HG03378 (cell line): ENCODE measurements around the gene PKP3.
"Not testable (repeated sequence)": the region's sequence is repeated elsewhere in the genome, so short reads cannot be mapped to it uniquely, and the experiment has no call there.

Experiments
- ATAC-seq: cut with Tn5 transposase; IDR thresholded peaks from one replicate; pipeline ENCODE4 v1.9.1; 2021; ENCODE audit warnings: mild to moderate bottlenecking, moderate library complexity; ENCODE audit not compliant: unreplicated experiment

The PKP3 gene

GRCh38 chr11:394858-395655 lies 1.0 kb downstream of the PKP3 start:
- ATAC-seq, result no peak

- no peak for ATAC-seq
These were observed 1.9 kb downstream of the PKP3 start for GRCh38 chr11:395866-396265.

DNA sequence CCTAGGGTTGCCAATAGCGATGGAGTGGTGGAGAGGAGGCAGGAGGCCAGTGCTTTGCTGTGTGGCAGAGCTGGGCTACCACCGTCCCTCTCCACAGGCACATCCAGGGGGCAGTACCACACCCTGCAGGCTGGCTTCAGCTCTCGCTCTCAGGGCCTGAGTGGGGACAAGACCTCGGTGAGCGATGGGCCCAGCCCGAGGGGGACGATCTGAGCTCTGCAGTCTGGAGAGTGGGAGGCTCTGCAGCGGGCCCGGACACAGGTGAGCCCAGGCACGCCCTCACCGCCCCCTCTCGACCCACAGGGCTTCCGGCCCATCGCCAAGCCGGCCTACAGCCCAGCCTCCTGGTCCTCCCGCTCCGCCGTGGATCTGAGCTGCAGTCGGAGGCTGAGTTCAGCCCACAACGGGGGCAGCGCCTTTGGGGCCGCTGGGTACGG lies 2.5 kb downstream of the PKP3 start:
- ATAC-seq, result no peak

GRCh38 chr11:396948-397548 lies 3.0 kb downstream of the PKP3 start:
- no peak for ATAC-seq

GRCh38 chr11:398826-399225 lies 4.8 kb downstream of the PKP3 start:
- ATAC-seq, result no peak

- no peak for ATAC-seq
These were observed 5.8 kb downstream of the PKP3 start for GRCh38 chr11:399731-400211.

DNA sequence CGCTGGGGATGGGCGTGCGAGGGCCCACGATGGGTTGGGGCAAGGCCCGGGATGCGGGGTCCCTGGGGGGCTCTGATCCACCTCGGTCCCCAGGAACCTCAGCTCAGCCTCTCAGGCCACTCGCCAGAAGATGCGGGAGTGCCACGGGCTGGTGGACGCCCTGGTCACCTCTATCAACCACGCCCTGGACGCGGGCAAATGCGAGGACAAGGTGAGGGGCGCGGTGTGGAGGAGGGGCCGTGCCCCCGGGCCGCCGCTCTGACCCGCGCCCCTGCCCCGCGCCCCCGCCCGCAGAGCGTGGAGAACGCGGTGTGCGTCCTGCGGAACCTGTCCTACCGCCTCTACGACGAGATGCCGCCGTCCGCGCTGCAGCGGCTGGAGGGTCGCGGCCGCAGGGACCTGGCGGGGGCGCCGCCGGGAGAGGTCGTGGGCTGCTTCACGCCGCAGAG lies 6.3 kb downstream of the PKP3 start:
- no peak for ATAC-seq

DNA sequence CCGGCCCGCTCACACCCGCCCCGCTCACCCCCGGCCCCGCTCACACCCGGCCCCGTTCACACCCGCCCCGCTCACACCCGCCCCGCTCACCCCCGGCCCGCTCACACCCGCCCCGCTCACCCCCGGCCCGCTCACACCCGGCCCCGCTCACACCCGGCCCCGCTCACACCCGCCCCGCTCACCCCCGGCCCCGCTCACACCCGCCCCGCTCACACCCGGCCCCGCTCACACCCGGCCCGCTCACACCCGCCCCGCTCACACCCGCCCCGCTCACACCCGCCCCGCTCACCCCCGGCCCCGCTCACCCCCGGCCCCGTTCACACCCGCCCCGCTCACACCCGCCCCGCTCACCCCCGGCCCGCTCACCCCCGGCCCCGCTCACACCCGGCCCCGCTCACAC lies 7.2 kb downstream of the PKP3 start:
- ATAC-seq, result not testable (repeated sequence)

GRCh38 chr11:403021-403760 lies 9.2 kb downstream of the PKP3 start:
- ATAC-seq, result no peak

- no peak for ATAC-seq
These were observed 9.9 kb downstream of the PKP3 start for GRCh38 chr11:403761-404431.

DNA sequence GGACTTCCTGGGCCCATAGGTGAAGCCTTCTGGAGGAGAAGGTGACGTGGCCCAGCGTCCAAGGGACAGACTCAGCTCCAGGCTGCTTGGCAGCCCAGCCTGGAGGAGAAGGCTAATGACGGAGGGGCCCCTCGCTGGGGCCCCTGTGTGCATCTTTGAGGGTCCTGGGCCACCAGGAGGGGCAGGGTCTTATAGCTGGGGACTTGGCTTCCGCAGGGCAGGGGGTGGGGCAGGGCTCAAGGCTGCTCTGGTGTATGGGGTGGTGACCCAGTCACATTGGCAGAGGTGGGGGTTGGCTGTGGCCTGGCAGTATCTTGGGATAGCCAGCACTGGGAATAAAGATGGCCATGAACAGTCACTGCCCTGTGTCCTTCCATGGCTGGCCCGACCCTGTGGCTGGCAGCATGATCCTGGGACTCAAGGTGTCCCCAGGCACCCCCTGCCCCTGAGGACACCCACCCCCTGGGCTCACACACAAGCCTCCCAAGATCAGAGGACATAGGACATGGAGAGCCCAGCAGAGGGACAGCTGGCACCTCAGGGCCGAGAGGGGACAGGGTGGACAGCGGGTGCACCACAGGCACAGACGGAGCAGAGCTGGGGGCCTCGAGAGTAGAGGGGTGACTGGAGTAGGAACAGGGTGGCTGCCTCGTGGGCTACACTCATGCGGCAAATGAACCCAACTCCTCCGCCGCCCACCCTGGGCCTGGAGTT lies 10.7 kb downstream of the PKP3 start:
- ATAC-seq, result no peak

- no peak for ATAC-seq
These were observed 11.4 kb downstream of the PKP3 start for GRCh38 chr11:405323-405953.

DNA sequence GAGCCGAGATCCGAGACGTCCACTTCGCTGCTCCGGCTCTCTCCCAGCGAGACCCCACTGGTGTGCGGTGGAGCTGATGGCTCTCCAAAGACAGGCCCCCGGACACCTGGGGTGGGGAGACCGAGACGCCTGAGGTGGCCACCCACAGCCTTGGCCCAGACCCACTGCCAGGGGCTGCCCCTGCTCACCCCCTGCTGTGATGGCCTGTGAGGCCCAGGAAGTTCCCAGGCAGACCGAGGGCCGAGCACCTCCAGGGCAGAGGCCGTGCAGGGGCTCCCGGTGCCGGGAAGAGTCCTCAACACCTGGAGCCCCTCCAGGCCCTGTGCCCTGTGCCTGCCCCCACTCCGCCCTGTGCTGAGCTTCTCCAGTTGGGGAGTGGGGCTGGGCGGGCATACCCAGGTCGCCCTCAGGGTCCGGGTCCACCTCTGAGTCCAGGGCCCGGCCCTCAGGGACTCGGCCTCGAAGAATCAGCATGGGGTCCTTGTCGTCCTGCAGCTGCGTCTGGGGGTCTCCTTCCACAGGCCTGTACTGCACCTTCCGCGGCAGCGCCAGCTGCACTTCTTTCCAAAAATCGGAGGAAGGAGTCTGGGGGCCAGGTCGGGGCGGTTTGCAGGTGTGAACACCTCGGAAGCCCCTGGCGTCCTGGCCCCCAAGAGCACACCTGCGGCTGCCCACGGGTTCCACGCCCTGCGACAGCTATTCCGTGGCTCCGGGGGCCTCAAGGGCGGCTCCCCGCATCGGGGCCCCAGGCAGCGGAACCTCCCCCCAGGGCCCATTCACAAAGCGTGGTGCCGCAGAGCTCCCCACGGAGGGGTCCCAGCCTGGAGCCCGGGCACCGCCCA lies 12.2 kb downstream of the PKP3 start:
- no peak for ATAC-seq

DNA sequence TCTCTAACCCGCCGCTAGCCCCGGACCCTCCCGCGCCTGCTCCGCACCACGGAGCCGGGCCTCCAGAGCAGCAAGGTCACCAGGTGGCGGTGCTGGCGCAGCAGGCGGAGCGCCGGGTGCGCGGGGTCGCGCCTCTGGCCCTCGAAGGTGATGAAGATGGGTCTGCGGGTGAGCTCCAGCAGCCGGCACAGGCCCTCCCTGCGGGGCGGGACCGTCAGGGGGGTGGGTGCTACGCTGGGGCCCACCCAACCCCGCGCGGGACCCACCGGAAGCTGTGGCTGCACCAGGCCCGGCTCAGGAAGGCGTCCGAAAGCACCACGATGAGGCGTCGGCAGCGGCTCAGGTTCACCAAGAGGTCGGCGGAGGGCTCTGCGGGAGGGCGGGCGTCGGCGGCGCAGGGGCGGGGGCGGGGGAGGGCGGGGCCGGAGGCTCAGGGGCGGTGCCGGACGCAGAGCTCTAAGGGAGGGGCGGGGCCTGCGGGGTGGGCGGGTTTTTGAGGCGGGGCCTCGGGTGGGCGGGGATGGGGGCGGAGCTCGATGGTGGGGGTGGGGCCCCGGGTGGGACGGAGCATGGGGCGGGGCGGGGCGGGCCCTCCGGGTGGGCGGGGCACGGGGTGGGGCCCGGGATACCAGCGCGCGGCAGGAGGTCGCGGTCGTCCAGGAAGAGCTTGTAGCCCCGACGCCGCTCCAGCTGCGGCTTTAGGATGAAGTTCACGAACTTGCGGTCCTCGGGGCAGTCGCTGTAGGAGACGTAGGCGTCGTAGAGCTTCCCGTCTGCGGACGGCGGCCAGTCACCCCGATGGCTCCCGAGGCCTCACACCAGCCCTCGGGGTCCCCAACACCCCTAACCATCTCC lies 13.0 kb downstream of the PKP3 start:
- ATAC-seq, result no peak

DNA sequence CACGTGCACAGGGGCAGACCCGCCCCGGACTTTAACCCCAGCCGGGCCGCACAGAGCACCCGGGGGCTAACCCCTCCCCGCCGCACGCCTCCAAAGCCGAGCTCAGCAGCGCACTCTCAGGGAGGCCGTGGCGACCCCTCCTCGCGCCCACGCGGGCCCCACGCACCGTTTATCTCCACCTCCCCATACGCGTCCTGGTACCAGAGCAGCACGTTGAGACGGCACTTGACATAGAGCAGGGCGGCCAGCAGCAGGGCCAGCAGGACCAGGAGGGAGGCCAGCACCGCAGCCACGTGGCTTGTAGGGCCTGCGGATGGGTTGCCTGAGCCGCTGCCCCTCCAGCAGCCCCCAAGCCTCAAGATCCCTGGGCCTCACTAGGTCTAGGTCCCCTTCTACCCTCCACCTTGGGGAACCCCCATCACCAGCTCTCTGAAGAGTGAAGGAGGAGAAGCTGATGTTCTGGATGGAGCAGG lies 13.7 kb downstream of the PKP3 start:
- no peak for ATAC-seq

GRCh38 chr11:408154-409007 lies 14.4 kb downstream of the PKP3 start:
- ATAC-seq, result no peak

DNA sequence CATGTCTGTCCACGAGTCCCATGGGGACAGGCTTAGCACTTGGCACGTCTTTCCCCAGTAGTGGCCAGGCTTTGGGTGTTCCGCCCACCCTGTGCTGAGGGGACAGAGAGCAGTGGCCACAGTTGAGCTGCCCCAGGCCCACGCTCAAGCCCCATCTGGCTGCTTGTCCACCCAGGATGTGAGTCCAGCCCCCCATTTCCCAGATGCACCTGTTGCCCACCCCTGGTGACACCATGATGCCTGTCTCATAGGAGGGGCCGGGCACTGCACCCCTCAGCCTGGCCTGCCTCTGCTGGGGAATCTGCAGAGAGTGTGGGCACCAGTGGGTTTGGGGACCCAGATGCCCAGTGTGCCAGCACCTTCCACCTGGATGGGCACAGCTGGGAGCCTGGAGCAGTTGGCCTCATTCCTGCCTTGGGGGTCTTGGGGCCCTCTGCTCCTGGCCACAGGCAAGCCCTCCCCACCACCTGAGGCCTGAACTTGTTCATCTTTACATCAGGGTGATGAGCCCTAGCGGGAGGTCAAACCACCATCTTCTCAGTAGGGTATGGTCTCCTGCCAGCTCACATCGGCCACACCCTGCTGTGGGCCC lies 15.1 kb downstream of the PKP3 start:
- no peak for ATAC-seq
